Ectodermal cell (in vitro differentiated cells): ENCODE results near the gene MTCL3.

Experiments
- H3K27ac ChIP-seq: 2 replicates; pipeline ENCODE4 v1.7.0; 2013; ENCODE audit warnings: mild to moderate bottlenecking, low read depth, low read length; ENCODE audit not compliant: insufficient read depth, poor library complexity, severe bottlenecking
- H3K27me3 ChIP-seq: 2 replicates; pipeline ENCODE4 v1.7.0; 2013; ENCODE audit warnings: mild to moderate bottlenecking, low read length; ENCODE audit not compliant: insufficient read depth, control insufficient read depth, poor library complexity, severe bottlenecking
- H3K36me3 ChIP-seq: one replicate; pipeline ENCODE4 v1.7.0; 2013; ENCODE audit warnings: low read length; ENCODE audit not compliant: control insufficient read depth, insufficient read depth
- H3K4me1 ChIP-seq: one replicate; pipeline ENCODE4 v1.7.0; 2013; ENCODE audit warnings: low read length; ENCODE audit not compliant: control insufficient read depth, insufficient read depth
- H3K4me3 ChIP-seq: 2 replicates; pipeline ENCODE4 v1.7.0; 2013; ENCODE audit warnings: low read depth, low read length, control low read depth; ENCODE audit not compliant: insufficient read depth
- H3K9me3 ChIP-seq: 2 replicates; pipeline ENCODE4 v1.7.0; 2013; ENCODE audit warnings: mild to moderate bottlenecking, low read length, moderate library complexity; ENCODE audit not compliant: control insufficient read depth
- WGBS, 2 experiments: methylation state at CpG; one replicate each; pipeline ENCODE4 v1.1.7; 2013; ENCODE audit warnings: missing lambda C conversion rate in 2 of 2; 5-methylcytosine and 5-hydroxymethylcytosine counted together

Gene MTCL3

DNA sequence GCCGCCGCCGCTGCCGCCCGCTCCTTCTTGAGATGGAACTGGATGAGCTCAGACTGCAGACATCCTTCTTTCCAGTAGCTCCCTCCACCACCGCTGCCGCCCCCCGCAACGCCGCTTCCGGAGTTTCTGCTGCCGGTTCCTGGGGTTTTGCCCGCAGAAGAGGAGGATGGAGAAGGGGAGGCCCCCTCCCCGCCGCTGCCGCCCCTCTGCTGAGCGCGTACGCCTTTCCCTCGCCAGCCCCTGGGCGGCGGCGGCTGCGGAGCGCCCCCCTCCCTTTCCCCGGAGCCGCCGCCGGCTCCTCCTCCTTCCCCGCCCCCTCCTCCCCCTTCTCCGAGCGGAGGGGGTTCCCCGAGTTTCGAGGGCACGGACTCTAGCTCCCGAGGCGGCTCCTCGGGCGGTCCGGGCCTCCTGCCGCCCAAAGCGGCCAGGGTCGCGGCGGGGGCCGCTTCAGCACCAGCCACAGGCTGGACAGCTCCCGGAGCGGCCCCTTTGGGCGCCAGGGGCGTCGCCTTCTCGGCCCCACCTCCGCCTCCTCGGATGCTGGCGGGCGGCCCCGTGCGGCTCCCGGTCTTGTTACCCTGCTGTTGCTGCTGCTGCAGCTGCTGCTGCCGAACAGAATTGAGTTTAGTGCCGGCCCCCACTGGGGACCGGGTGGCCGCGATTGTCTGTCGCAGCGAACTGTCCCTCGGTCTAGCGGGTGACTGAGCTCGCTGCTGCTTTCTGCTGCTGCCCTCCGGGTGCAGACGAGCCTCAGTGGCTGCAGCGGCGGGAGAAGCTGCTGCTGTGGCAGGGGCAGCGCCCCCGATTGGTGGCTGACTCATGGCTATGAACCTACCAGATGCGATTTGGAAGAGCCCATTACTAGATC is 3.1 kb downstream of the MTCL3 start:
- peaks cover 8% of the 10 kb centered on the region for H3K27me3 ChIP-seq
- peak overlapping the region; percentile 62 for H3K4me3 ChIP-seq
- peaks cover 9% of the 10 kb centered on the region for H3K4me1 ChIP-seq
- WGBS, 2 experiments, result 0% methylated on average over 76 of the region's 76 CpGs
- H3K36me3 ChIP-seq, result peaks cover 16% of the 10 kb centered on the region
- peak overlapping the region; percentile 70 for H3K27ac ChIP-seq
- H3K9me3 ChIP-seq, result no peaks in the 10 kb centered on the region

DNA sequence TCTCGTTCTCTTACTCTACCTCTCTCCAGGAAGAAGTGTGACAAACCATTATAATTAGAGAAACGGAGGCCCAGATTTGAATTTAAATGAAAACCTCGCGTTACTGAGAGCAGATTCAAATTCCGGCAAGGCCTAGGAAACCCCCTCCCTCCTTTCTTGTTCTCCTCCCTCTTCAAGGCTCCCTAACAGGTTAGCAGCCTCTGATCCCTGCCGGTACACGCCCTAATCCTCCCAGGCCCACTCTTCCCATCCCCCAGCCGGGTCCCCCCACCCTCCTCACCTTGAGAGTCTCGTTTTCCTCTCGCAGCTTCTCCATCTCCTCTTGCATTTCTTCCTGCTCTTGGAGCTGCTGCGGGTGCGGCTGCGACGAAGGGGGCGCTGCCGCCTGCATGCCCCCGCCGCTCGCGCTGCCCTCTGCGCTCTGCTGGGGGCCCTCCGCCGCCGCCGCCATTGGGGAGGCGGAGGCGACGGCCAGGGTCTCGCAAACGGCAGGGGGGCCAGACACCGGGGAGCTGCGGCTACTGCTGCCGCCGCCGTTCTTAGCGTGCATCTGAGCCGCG is 3.8 kb downstream of the MTCL3 start:
- 0% methylated on average over 38 of the region's 38 CpGs for WGBS, 2 experiments

DNA sequence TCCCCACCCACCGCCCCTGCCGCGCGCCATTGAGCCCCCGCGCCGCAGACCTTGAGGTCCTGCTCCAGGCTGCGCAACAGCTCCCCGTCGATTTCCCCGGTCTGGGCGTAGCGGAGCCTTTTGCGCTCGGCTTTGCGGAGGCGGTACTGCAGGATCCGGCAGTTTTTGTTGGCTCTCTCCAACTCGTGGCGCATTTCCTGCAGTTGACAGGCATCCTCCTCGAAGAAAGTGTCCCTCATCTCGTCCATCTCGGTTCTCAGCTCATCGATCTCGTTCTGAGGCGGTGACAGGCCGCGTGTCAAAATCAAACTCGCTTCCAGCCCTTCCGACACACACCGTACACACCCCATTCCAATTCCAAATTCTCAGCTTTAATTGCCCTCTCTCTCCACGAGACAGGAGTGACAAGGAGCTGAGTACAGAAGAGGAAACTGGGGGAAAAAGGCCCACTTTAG is 4.3 kb downstream of the MTCL3 start:
- WGBS, 2 experiments, result 0 to 1% methylated on average over 32 of the region's 32 CpGs
- Histone ChIP-seq H3K4me3 (peak overlapping the region; percentile 62), H3K9me3 (no peaks in the 10 kb centered on the region), H3K36me3 (peaks cover 16% of the 10 kb centered on the region), H3K27me3 (peaks cover 8% of the 10 kb centered on the region), H3K27ac (no peak overlapping the region), H3K4me1 (peaks cover 9% of the 10 kb centered on the region)

More for the DNA sequence above, 3.8 kb downstream of the MTCL3 start:
- Histone ChIP-seq H3K9me3 (no peaks in the 10 kb centered on the region), H3K4me3 (peak overlapping the region; percentile 62), H3K27ac (peak overlapping the region; percentile 38), H3K4me1 (peaks cover 9% of the 10 kb centered on the region), H3K27me3 (peaks cover 8% of the 10 kb centered on the region), H3K36me3 (peaks cover 16% of the 10 kb centered on the region)

DNA sequence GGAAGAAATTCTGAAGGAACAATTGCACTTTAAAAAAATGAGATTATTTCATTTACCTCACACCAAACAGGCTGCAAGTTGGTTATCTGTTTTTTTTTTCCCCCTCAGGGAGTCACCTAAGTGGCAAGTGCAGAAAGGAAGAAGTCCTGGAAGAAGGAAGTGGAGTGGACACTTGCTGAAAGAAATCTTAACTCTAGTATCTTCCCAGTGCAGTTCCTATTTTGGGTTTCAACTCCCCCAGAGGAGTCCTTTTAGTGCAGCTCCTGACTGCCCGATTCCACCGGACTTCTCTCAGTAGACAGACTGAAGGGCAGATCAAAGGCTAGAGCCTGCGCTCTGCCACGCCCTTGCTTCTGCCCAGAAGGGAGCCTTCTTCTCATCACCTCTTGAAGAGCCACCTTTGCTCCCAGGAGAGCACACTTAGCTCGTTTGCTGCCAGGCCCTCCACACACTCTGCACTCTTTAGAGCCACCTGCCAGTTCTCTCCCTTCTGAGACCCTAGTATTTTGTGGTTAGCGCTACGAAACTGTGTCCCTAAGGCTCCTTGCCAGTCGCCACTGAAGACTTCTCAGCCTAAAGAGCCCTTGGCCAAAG is 4.9 kb downstream of the MTCL3 start:
- Histone ChIP-seq H3K27me3 (peaks cover 8% of the 10 kb centered on the region), H3K27ac (no peak overlapping the region), H3K4me1 (peaks cover 9% of the 10 kb centered on the region), H3K9me3 (no peaks in the 10 kb centered on the region), H3K36me3 (peaks cover 16% of the 10 kb centered on the region), H3K4me3 (peak overlapping the region; percentile 62)
- WGBS, 2 experiments, result 25 to 27% methylated on average over 8 of the region's 8 CpGs

DNA sequence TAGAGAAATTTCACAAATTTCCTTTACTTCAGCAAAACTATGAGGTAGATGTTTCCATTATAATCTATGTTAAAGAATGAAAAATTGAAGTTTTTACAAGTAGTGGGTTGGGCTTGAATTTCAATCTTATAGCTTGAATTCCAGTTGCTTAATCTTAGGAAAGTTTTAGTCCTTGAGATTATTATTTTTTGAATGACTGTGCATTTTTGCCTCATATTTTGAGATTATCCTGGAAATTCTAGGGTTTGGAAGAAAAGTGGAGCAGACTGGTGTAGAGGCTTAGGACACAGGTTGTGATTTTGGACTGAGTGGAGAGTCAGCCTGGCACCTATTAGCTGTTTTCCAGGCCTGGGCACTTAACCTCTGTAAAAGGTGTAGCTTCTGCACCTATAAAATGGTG is 5.7 kb downstream of the MTCL3 start:
- H3K4me3 ChIP-seq, result no peak overlapping the region

DNA sequence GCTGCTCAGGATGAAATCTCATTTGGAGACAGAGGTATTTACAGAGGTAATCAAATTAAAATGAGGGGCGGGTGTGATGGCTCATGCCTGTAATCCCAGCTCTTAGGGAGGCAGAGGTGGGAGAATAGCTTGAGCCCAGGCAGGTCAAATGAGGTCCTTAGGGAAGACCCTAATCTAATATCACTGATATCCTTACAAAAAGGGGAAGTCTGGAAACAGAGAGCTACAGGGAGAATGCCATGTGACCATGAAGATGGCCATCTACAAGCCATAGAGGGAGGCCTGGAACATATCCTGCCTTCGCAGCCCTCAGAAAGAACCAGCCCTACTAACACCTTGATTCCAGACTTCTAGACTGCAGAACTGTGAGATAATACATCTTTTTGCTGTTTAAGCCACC is 8.3 kb downstream of the MTCL3 start:
- Histone ChIP-seq H3K9me3 (no peaks in the 10 kb centered on the region), H3K27me3 (peaks cover 8% of the 10 kb centered on the region), H3K4me1 (peaks cover 9% of the 10 kb centered on the region), H3K27ac (no peak overlapping the region), H3K4me3 (no peak overlapping the region), H3K36me3 (peaks cover 22% of the 10 kb centered on the region)
- 95% methylated on average over 2 of the region's 2 CpGs for WGBS, 2 experiments

More for the DNA sequence above, 5.7 kb downstream of the MTCL3 start:
- no peak overlapping the region for H3K27ac ChIP-seq
- H3K27me3 ChIP-seq, result peaks cover 8% of the 10 kb centered on the region
- H3K4me1 ChIP-seq, result peaks cover 9% of the 10 kb centered on the region
- H3K36me3 ChIP-seq, result peaks cover 22% of the 10 kb centered on the region
- no peaks in the 10 kb centered on the region for H3K9me3 ChIP-seq

DNA sequence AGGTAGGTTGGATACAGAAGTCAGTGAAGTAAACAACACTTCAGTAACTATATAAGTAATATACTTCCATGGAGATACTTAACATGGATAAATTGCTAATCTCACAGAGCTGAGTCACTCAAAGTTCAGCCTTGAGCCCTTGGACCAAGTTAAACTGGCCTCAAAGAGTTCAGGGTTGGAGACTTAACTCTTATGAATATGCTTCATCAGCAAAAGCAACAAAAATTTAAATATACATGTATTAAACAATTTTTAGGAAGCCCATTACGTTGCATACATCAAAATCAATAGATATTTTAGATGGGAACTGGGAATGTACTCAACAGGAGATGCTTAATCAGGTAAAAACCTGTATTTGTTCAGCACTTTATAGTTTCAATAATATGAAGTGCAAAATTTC is 12.2 kb downstream of the MTCL3 start:
- WGBS, 2 experiments, result 100% methylated on average over 1 of the region's 1 CpG; no CpG with 5 or more reads in 1 of the 2 experiments
- H3K36me3 ChIP-seq, result peaks cover 6% of the 10 kb centered on the region
- H3K4me1 ChIP-seq, result no peaks in the 10 kb centered on the region

DNA sequence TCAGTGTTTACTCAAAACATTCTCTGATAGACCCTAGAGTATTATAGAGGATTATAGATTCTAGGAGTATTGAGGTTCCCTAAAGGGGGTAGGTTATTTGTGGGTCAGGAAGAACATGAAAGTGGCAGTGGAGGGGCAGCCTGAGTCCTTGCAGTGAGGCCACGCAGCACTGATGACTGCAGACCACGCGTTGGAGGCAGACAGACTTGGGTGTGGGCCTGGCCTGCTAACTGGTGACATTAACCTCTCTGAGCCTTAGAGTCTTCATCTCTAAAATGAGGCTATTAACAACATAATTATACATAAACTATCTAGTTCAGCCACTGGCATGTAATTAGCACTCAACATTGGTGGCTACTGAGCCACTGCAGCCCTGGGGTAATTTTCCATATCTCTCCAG is 16.1 kb downstream of the MTCL3 start:
- no peaks in the 10 kb centered on the region for H3K9me3 ChIP-seq
- H3K27me3 ChIP-seq, result no peaks in the 10 kb centered on the region
- WGBS, 2 experiments, result 94% methylated on average over 3 of the region's 3 CpGs
- no peaks in the 10 kb centered on the region for H3K4me1 ChIP-seq
- H3K4me3 ChIP-seq, result no peak overlapping the region
- no peak overlapping the region for H3K27ac ChIP-seq
- no peaks in the 10 kb centered on the region for H3K36me3 ChIP-seq

More for the DNA sequence above, 12.2 kb downstream of the MTCL3 start:
- Histone ChIP-seq H3K27me3 (no peaks in the 10 kb centered on the region), H3K27ac (no peak overlapping the region), H3K9me3 (no peaks in the 10 kb centered on the region), H3K4me3 (no peak overlapping the region)

DNA sequence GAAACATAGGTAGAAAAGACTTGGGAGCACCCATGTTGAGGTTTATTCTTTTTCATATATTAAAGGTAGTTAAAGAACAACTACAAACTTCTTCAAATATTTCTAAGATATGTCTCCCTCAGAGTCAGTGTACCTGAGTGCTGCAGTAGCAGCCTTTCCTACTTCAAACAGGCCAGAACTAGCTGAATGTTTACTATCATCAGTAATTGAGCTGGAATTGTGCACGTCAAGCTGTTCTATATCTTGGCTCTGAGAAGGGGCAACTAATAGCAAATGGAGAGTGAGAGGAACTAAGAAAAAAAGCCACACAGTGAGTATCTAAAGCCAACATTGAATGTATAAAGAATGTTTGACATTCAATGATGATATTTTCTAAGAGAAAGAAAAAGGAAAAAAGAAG is 21.7 kb downstream of the MTCL3 start:
- no peaks in the 10 kb centered on the region for H3K9me3 ChIP-seq
- 91 to 93% methylated on average over 1 of the region's 1 CpG for WGBS, 2 experiments
- H3K27ac ChIP-seq, result no peak overlapping the region
- H3K4me1 ChIP-seq, result no peaks in the 10 kb centered on the region
- H3K36me3 ChIP-seq, result no peaks in the 10 kb centered on the region
- H3K4me3 ChIP-seq, result no peak overlapping the region
- H3K27me3 ChIP-seq, result no peaks in the 10 kb centered on the region

DNA sequence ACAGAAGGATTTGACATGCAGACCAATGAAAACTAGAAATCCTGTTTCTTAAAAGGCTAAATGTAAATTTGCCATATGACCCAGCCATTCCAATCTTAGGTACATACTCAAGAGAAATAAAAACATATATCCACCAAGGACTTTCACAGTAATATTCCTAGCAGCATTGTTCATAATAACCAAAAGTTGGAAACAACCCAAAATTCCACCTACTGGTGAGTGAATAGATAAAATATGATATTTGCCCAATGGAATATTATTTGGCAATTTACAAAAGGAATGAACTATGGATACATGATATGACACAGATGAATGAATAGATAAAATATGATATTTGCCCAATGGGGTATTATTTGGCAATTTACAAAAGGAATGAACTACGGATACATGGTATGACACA is 22.7 kb downstream of the MTCL3 start:
- Histone ChIP-seq H3K4me1 (no peaks in the 10 kb centered on the region), H3K36me3 (peaks cover 3% of the 10 kb centered on the region), H3K9me3 (no peaks in the 10 kb centered on the region), H3K27me3 (no peaks in the 10 kb centered on the region), H3K4me3 (no peak overlapping the region), H3K27ac (no peak overlapping the region)
- WGBS, 2 experiments, result 92 to 100% methylated on average over 1 of the region's 1 CpG
